Astrocyte (in vitro differentiated cells and primary cell): ENCODE results near the gene MROH2A. TPM values are rescaled to one million over a fixed set of nuclear protein-coding genes. Genes with fewer than 3 reads are reported as not detected.

Source experiments
- DNase-seq: peaks from one replicate; pipeline ENCODE4 v3.0.0-alpha.2; 2010; ENCODE audit warnings: low read depth
- FAIRE-seq: peaks from 2 replicates; lab custom pipeline; 2011; peaks lifted over from hg19 to GRCh38; lab: Jason Lieb, UNC
- H2AFZ ChIP-seq: 2 replicates; pipeline ENCODE4 v1.6.0; 2012; ENCODE audit warnings: low read depth, low read length, inconsistent platforms
- H3K27ac ChIP-seq: 2 replicates; pipeline ENCODE4 v1.5.1; 2011; ENCODE audit warnings: low read depth, low read length, inconsistent platforms
- H3K27me3 ChIP-seq: 2 replicates; pipeline ENCODE4 v1.6.0; 2011; ENCODE audit warnings: low read length, inconsistent platforms; ENCODE audit not compliant: insufficient read depth
- H3K36me3 ChIP-seq: 2 replicates; pipeline ENCODE4 v1.5.1; 2011; ENCODE audit warnings: low read length, inconsistent platforms; ENCODE audit not compliant: insufficient read depth
- H3K4me1 ChIP-seq: 2 replicates; pipeline ENCODE4 v1.5.1; 2011; ENCODE audit warnings: low read length, inconsistent platforms; ENCODE audit not compliant: insufficient read depth
- H3K4me2 ChIP-seq: 2 replicates; pipeline ENCODE4 v1.6.0; 2012; ENCODE audit warnings: low read length, inconsistent platforms
- H3K4me3 ChIP-seq: 2 replicates; pipeline ENCODE4 v1.5.1; 2011; ENCODE audit warnings: low read depth, mild to moderate bottlenecking, low read length, inconsistent platforms; ENCODE audit not compliant: insufficient read depth
- H3K79me2 ChIP-seq: 2 replicates; pipeline ENCODE4 v1.6.0; 2012; ENCODE audit warnings: mild to moderate bottlenecking, low read length, inconsistent platforms; ENCODE audit not compliant: insufficient read depth
- H3K9ac ChIP-seq: 2 replicates; pipeline ENCODE4 v1.6.0; 2012; ENCODE audit warnings: mild to moderate bottlenecking, low read length, inconsistent platforms
- H3K9me3 ChIP-seq: 2 replicates; pipeline ENCODE4 v1.5.1; 2012; ENCODE audit warnings: low read depth, mild to moderate bottlenecking, low read length, inconsistent platforms; ENCODE audit not compliant: insufficient read depth
- H4K20me1 ChIP-seq: 2 replicates; pipeline ENCODE4 v1.6.0; 2012; ENCODE audit warnings: low read length, inconsistent platforms; ENCODE audit not compliant: insufficient read depth
- H3K27ac Mint-ChIP-seq: one replicate; pipeline ENCODE4 v1.8.0; 2021; ENCODE audit warnings: mild to moderate bottlenecking, mixed read lengths; ENCODE audit not compliant: unreplicated experiment
- H3K27me3 Mint-ChIP-seq: one replicate; pipeline ENCODE4 v1.8.0; 2021; ENCODE audit warnings: low read depth, mixed read lengths; ENCODE audit not compliant: unreplicated experiment
- H3K36me3 Mint-ChIP-seq: one replicate; pipeline ENCODE4 v1.8.0; 2021; ENCODE audit warnings: low read depth, mixed read lengths; ENCODE audit not compliant: unreplicated experiment
- H3K4me1 Mint-ChIP-seq: one replicate; pipeline ENCODE4 v1.8.0; 2021; ENCODE audit warnings: low read depth, mixed read lengths; ENCODE audit not compliant: unreplicated experiment
- H3K4me3 Mint-ChIP-seq: one replicate; pipeline ENCODE4 v1.8.0; 2021; ENCODE audit warnings: mild to moderate bottlenecking, moderate library complexity, mixed read lengths; ENCODE audit not compliant: unreplicated experiment
- H3K9me3 Mint-ChIP-seq: one replicate; pipeline ENCODE4 v1.8.0; 2021; ENCODE audit warnings: mild to moderate bottlenecking, mixed read lengths; ENCODE audit not compliant: unreplicated experiment
- EZH2 ChIP-seq: IDR thresholded peaks from 2 replicates; pipeline ENCODE4 v1.6.1; 2012; ENCODE audit warnings: mild to moderate bottlenecking, low read length, inconsistent platforms; ENCODE audit not compliant: insufficient read depth
- total RNA-seq: library from RNA; stranded (reverse); gene quantifications from 2 replicates; pipeline ENCODE4 v1.2.1, GENCODE V29; 2021
- TF ChIP-seq, protein P1 (sequence below): IDR thresholded peaks from 2 replicates; pipeline ENCODE4 v1.5.1; 2011; ENCODE audit warnings: low read depth, mild to moderate bottlenecking, inconsistent platforms, low read length, moderate library complexity; ENCODE audit not compliant: insufficient read depth

Gene MROH2A
- total RNA-seq, 1 donor from 2014 or later: not detected

DNA sequence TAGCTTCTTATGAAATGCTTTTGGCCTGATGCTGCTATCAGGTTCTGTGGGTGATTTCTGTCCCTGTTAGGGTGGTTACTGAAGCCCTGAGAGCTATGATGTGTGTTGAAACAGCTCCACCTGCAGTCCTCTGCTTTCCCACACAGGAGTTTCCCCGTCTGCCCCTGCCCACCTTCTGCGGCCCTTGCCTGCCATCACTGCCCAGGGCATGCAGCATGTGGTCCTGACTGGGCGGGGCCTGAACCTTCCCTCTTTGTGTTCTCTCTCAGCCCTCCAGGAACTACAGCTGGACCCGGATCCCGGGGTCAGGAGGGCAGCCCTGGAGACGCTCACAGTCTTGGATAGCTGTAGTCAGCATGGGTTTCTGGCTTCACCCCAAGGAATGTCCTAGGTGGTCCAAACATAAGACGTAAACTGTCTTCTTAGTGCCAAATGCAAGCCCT is 54.8 kb downstream of the MROH2A start:
- Mint-ChIP-seq H3K27me3 (peaks cover 1% of the 10 kb centered on the region), H3K4me3 (no peak overlapping the region), H3K27ac (no peak overlapping the region), H3K36me3 (peaks cover 5% of the 10 kb centered on the region), H3K4me1 (peaks cover 8% of the 10 kb centered on the region), H3K9me3 (no peaks in the 10 kb centered on the region)
- peaks cover 4% of the 10 kb centered on the region for H3K4me1 ChIP-seq
- no peak for TF ChIP-seq EZH2
- TF ChIP-seq, protein P1, sequence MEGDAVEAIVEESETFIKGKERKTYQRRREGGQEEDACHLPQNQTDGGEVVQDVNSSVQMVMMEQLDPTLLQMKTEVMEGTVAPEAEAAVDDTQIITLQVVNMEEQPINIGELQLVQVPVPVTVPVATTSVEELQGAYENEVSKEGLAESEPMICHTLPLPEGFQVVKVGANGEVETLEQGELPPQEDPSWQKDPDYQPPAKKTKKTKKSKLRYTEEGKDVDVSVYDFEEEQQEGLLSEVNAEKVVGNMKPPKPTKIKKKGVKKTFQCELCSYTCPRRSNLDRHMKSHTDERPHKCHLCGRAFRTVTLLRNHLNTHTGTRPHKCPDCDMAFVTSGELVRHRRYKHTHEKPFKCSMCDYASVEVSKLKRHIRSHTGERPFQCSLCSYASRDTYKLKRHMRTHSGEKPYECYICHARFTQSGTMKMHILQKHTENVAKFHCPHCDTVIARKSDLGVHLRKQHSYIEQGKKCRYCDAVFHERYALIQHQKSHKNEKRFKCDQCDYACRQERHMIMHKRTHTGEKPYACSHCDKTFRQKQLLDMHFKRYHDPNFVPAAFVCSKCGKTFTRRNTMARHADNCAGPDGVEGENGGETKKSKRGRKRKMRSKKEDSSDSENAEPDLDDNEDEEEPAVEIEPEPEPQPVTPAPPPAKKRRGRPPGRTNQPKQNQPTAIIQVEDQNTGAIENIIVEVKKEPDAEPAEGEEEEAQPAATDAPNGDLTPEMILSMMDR: peak; percentile 33
- no peak overlapping the region for H3K4me3 ChIP-seq
- H2AFZ ChIP-seq: peak overlapping the region; percentile 2
- H3K9me3 ChIP-seq: no peaks in the 10 kb centered on the region
- peaks cover 13% of the 10 kb centered on the region for H3K36me3 ChIP-seq
- no peak for FAIRE-seq
- H3K79me2 ChIP-seq: peaks cover 27% of the 10 kb centered on the region
- H4K20me1 ChIP-seq: no peaks in the 10 kb centered on the region
- H3K27me3 ChIP-seq: no peaks in the 10 kb centered on the region
- H3K4me2 ChIP-seq: no peak overlapping the region
- H3K27ac ChIP-seq: no peak overlapping the region
- no peak overlapping the region for H3K9ac ChIP-seq
- DNase-seq: peak; percentile 59

DNA sequence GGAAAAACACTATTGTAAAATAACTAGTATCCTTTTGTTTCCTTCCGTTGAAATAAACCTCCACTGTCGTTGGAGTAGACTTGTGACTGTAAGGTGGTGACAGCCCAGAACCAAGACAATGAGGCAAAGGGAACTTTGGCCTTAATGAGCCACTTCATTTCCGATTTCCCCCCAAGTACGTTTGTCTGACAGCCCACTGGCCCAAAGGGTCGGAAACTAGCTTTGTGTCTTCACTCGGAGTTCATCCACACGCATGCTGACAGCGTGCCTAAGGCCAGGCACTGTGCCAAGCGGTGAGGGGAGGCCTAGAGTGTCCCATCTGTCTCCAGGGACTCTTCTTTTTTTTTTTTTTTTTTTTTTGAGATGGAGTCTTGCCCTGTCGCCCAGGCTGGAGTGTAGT is 55.2 kb downstream of the MROH2A start:
- peaks cover 32% of the 10 kb centered on the region for H3K79me2 ChIP-seq
- peak overlapping the region; percentile 55 for H2AFZ ChIP-seq
- peaks cover 4% of the 10 kb centered on the region for H3K4me1 ChIP-seq
- H3K4me3 Mint-ChIP-seq: no peak overlapping the region
- no peak overlapping the region for H3K4me3 ChIP-seq
- DNase-seq (no peak), FAIRE-seq (no peak)
- H3K27me3 ChIP-seq: no peaks in the 10 kb centered on the region
- H4K20me1 ChIP-seq: no peaks in the 10 kb centered on the region
- H3K9me3 ChIP-seq: no peaks in the 10 kb centered on the region
- no peak overlapping the region for H3K27ac ChIP-seq
- H3K36me3 Mint-ChIP-seq: peaks cover 5% of the 10 kb centered on the region
- no peaks in the 10 kb centered on the region for H3K9me3 Mint-ChIP-seq
- H3K4me1 Mint-ChIP-seq: peaks cover 8% of the 10 kb centered on the region
- H3K9ac ChIP-seq: no peak overlapping the region
- H3K4me2 ChIP-seq: no peak overlapping the region
- H3K27ac Mint-ChIP-seq: no peak overlapping the region
- no peak for TF ChIP-seq EZH2
- TF ChIP-seq, protein P1: no peak
- H3K27me3 Mint-ChIP-seq: peaks cover 2% of the 10 kb centered on the region
- peaks cover 13% of the 10 kb centered on the region for H3K36me3 ChIP-seq

DNA sequence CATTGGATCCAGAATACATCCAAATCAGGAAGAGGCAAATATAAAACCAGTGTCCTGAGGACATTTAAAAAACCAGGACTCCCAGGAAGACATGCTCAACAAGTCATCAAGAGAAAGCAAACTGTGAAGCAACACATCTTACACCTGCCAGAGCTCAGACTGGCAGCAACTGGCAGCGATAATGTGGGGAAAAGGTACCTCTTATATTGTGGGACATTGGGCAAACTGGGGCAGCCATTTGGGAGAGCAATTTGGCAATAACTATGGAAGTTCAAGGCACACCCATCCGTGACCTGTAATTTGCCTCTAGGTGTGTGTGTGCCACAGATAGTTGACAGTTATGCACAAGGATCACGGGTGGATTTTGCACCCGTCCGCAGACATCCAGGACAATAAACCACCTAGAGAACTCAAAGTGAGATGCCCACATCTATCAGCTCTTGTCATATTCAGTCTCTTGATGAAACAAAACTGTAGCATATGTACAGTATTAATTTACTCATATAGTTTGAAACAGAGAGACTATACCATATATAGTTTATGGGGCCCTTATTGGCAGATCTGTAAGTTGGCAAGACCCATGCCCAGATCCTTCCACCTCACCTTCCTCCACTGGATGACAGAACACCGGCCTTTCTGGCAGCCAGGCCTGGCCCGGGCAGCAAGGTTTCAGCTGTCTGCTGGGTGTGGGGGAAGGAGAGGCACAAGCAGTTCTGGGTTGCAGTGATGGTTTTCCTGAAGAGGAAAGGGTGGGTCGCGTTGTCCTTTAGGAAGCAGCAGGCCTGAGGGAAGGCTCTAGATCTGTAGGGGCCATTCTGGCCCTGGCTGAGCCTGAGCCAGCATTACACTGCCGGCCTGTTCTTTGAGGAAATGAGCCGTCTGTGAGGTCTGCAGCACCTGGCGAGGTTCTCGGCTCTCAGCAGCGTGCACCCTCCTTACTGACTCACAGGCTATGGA is 57.4 kb downstream of the MROH2A start:
- H3K4me1 ChIP-seq: peaks cover 4% of the 10 kb centered on the region
- no peak overlapping the region for H3K4me3 ChIP-seq
- Mint-ChIP-seq H3K27ac (no peak overlapping the region), H3K9me3 (no peaks in the 10 kb centered on the region), H3K36me3 (peaks cover 10% of the 10 kb centered on the region), H3K4me3 (no peak overlapping the region), H3K4me1 (peaks cover 8% of the 10 kb centered on the region), H3K27me3 (peaks cover 4% of the 10 kb centered on the region)
- no peaks in the 10 kb centered on the region for H3K9me3 ChIP-seq
- peaks cover 21% of the 10 kb centered on the region for H3K36me3 ChIP-seq
- H2AFZ ChIP-seq: no peak overlapping the region
- H3K79me2 ChIP-seq: peaks cover 54% of the 10 kb centered on the region
- no peak for FAIRE-seq
- H4K20me1 ChIP-seq: peaks cover 12% of the 10 kb centered on the region
- H3K4me2 ChIP-seq: no peak overlapping the region
- no peak for DNase-seq
- no peak for TF ChIP-seq EZH2
- TF ChIP-seq, protein P1: no peak
- no peak overlapping the region for H3K9ac ChIP-seq
- H3K27ac ChIP-seq: no peak overlapping the region
- H3K27me3 ChIP-seq: no peaks in the 10 kb centered on the region
